Measurements from ENCODE around the gene UGT1A7.

DNA sequence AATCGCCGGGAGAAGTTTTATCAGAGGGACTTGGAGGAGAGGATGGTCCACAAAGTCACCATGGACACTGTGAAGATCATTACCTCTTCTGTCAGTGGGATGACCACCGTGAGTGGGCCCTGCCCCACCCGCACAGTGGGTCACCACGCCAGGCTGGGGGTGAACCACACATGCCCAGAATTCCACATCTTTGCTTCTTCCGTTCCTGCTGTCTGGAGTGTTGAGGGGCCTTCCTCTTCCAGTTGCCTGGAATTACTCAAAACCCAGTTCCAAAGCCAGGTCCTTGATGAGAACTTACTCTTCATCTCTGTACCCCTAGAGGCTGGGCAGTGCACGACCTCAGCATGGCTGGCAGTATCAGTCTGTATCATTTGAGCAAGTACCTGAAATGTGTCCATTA, 118.5 kb downstream of the UGT1A7 start:
- TF ChIP-seq, protein P1, sequence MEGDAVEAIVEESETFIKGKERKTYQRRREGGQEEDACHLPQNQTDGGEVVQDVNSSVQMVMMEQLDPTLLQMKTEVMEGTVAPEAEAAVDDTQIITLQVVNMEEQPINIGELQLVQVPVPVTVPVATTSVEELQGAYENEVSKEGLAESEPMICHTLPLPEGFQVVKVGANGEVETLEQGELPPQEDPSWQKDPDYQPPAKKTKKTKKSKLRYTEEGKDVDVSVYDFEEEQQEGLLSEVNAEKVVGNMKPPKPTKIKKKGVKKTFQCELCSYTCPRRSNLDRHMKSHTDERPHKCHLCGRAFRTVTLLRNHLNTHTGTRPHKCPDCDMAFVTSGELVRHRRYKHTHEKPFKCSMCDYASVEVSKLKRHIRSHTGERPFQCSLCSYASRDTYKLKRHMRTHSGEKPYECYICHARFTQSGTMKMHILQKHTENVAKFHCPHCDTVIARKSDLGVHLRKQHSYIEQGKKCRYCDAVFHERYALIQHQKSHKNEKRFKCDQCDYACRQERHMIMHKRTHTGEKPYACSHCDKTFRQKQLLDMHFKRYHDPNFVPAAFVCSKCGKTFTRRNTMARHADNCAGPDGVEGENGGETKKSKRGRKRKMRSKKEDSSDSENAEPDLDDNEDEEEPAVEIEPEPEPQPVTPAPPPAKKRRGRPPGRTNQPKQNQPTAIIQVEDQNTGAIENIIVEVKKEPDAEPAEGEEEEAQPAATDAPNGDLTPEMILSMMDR (IDR thresholded peaks at IDR 0.05; ENCODE audit: borderline replicate concordance, extremely low read depth, low read length, poor library complexity, severe bottlenecking), result no peak
- TF ChIP-seq EZH2 (IDR thresholded peaks at IDR 0.05; ENCODE audit: borderline replicate concordance, low read depth, low read length, severe bottlenecking), result no peak

Data from DND-41 (cell line).